D721Med (cell line): ENCODE measurements around the gene SLC39A1.
"Not testable (repeated sequence)": the region's sequence is repeated elsewhere in the genome, so short reads cannot be mapped to it uniquely, and the experiment has no call there.

Experiments used
- DNase-seq: peaks from one replicate; pipeline ENCODE4 v3.0.0; 2011; ENCODE audit warnings: low spot score; ENCODE audit not compliant: insufficient read length
- FAIRE-seq: peaks from 2 replicates; lab custom pipeline; 2011; peaks lifted over from hg19 to GRCh38; lab: Jason Lieb, UNC
- TF ChIP-seq, protein P1 (sequence below): IDR thresholded peaks from 2 replicates; pipeline ENCODE4 v1.5.1; 2012; ENCODE audit warnings: mild to moderate bottlenecking, control low read depth; ENCODE audit not compliant: insufficient read depth; ENCODE audit errors: missing control alignments

Gene SLC39A1, protein sequence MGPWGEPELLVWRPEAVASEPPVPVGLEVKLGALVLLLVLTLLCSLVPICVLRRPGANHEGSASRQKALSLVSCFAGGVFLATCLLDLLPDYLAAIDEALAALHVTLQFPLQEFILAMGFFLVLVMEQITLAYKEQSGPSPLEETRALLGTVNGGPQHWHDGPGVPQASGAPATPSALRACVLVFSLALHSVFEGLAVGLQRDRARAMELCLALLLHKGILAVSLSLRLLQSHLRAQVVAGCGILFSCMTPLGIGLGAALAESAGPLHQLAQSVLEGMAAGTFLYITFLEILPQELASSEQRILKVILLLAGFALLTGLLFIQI

DNA sequence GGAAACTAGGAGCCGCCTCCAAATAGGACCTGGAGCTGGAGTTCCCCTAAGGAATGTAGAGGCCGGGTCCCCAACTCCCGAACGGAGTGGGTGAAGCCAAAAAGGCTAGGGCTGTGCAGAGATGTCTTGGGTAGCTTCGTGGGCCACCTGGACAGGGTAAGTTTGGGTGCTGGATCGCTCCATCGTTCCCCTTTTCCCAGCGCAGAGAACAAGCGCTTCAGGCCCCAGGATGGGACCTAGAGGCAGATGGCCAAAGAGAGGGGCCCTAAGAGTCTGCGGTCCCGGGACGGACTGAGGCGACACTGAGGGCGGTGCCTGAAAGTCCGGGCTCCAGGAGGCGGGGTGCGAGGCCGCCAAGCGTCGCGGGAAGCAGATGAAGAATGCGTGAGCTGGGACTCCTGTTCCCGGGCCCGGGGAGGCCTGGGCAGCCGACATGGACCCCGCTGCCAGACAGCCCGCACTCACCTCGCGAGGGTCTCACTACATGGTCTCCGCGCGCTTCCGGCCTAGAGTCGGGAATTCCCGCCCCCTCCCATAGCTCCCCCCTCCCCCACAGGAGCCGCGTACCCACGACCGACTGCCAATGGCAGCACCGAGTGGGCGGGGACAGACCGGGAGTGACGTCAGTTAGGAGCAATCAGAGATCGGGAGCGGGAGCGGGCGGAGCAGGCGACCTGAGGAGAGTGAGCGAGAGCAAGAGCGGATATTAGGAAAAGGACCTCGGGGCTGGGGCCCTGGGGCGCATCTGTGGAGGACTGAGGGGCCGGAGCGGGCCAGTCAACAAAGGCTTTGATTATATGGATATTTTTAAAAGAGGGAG lies at the start of gene SLC39A1:
Gene SLC39A1, minus strand, starts transcription at position 508 of the 820 bp plus-strand sequence. CDS start 822 bp downstream, outside the sequence.
- DNase-seq (peak; percentile 98), FAIRE-seq (no peak)
- TF ChIP-seq, protein P1, sequence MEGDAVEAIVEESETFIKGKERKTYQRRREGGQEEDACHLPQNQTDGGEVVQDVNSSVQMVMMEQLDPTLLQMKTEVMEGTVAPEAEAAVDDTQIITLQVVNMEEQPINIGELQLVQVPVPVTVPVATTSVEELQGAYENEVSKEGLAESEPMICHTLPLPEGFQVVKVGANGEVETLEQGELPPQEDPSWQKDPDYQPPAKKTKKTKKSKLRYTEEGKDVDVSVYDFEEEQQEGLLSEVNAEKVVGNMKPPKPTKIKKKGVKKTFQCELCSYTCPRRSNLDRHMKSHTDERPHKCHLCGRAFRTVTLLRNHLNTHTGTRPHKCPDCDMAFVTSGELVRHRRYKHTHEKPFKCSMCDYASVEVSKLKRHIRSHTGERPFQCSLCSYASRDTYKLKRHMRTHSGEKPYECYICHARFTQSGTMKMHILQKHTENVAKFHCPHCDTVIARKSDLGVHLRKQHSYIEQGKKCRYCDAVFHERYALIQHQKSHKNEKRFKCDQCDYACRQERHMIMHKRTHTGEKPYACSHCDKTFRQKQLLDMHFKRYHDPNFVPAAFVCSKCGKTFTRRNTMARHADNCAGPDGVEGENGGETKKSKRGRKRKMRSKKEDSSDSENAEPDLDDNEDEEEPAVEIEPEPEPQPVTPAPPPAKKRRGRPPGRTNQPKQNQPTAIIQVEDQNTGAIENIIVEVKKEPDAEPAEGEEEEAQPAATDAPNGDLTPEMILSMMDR = no peak

DNA sequence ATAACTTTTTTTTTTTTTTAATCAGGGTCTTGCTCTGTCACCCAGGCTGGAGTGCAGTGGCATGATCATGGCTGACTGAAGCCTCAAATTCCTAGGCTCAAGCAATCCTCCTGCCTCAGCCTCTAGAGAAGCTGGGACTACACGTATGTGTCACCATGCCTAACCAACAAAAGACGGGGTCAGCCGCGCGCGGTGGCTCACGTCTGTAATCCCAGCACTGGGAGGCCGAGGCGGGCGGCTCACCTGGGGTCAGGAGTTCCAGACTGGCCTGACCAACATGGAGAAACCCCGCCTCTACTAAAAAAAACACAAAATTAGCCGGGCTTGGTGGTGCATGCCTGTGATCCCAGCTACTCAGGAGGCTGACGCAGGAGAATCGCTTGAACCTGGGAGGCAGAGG lies 49.2 kb upstream of the SLC39A1 start:
- DNase-seq, FAIRE-seq: not testable (repeated sequence)

DNA sequence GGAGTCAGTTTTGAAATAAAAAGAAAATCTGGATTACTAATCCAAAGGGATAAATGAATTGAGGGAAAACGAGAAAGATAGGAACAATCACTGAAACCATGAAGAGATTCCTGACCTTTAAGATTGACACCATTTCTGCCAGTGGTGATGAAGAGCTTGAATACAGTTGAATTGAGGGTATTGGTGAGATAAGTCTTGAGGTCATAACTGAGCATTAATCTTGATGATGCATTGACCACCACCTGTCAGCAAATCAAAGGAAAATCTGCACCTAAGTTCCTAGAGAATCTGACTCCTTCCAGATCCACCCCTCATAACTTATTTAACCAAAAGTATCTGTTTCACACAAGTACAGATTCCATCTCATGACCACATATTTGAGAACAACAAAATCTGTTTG lies 48.8 kb upstream of the SLC39A1 start:
- TF ChIP-seq, protein P1 = no peak
- FAIRE-seq = no peak
- DNase-seq = no peak

DNA sequence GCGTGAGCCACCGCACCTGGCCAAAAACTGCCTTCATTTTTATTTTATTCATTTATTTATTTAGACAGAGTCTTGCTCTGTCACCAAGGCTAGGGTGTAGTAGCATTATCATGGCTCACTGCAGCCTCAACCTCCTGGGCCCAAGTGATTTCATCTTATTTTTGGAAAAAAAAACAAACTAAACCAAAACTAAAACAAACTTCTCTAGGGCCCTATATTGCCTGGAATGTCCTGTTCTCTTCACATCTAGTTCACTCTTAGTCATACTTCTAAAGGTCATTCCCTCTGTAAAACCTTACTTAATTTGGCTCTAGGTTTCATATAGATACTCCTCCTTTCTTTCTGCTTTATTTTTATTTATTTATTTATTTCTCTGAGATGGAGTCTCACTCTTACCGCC lies 42.8 kb upstream of the SLC39A1 start:
- DNase-seq (no peak), FAIRE-seq (no peak)
- TF ChIP-seq, protein P1 = no peak

DNA sequence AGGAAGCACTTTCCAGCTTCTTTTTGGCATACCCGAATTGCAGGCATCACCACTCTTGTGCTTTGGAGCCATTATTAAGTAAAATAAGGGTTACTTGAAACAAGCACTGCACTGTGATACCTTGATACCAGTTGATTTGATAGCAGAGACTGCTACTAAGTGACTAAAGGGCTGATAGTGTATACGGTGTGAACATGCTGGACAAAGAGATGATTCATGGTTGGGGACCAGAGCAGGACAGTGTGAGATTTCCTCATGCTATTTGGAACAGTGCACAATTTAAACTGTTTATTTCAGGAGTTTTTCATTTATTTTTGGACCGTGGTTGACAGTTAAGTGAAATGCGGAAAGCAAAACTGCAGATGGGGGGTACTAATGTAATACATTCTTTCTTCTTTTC lies 37.1 kb upstream of the SLC39A1 start:
- no peak for DNase-seq

DNA sequence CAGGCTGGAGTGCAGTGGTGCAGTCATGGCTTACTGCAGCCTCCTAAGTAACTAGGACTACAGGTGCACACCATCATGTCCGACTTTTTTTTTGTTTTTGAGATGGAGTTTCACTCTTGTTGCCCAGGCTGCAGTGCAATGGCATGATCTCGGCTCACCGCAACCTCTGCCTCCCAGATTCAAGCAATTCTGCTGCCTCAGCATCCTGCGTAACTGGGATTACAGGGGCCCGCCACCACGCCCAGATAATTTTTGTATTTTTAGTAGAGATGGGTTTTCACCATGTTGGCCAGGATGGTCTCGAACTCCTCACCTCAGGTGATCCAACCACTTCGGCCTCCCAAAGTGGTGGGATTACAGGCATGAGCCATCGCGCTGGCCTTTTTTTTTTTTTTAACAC lies 33.5 kb upstream of the SLC39A1 start:
- not testable (repeated sequence) for FAIRE-seq

More for the DNA sequence above, 37.1 kb upstream of the SLC39A1 start:
- TF ChIP-seq, protein P1 = no peak
- no peak for FAIRE-seq

DNA sequence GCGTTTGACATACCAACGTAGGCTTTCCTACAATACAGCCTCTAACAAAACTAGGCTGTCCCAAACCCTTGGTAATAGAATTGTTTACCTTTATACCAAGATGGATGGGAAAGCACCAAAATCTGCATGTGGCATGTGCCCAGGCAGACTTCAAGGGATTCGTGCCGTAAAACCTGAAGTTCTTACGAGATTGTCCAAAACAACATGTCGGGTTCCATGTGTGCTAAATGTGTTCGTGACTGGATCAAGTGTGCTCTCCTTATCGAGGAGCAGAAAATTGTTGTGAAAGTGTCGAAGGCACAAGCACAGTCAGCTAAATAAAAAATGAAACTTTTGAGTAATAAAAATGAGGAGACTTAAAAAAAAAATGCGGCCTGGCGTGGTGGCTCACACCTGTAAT lies 32.3 kb upstream of the SLC39A1 start:
- FAIRE-seq (no peak), DNase-seq (no peak)
- TF ChIP-seq, protein P1 = no peak

More for the DNA sequence above, 33.5 kb upstream of the SLC39A1 start:
- not testable (repeated sequence) for DNase-seq

DNA sequence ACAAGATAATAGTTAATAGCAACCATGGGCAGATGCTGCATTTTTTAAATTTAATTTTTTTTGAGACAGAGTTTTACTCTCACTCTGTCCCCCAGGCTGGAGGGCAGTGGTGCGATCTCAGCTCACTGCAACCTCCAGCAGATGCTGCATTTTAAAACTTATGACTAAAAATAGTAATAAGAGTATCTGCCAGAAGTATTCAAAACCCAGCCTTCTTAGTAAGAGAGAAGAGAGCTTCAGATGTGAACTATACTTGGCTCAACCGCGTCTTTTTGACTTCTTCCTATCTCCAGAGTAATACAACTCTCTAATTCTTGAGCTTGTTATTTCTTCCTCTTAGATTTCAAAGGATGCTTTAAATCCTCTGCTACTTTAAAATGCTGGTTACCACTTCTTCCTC lies 31.9 kb upstream of the SLC39A1 start:
- no peak for DNase-seq
- no peak for FAIRE-seq
- TF ChIP-seq, protein P1 = no peak
